GM21528 (cell line): ENCODE results near the gene UQCR10.

Experiments
- ATAC-seq: cut with Tn5 transposase; IDR thresholded peaks from one replicate; pipeline ENCODE4 v1.9.1; 2021; ENCODE audit warnings: mild to moderate bottlenecking, moderate library complexity; ENCODE audit not compliant: unreplicated experiment, low FRiP score

Gene UQCR10

GRCh38 chr22:29758068-29758622, 9.0 kb upstream of the UQCR10 start:
- ATAC-seq = no peak

- no peak for ATAC-seq
These were observed 8.2 kb upstream of the UQCR10 start for GRCh38 chr22:29758959-29759358.

- no peak for ATAC-seq
These were observed 4.9 kb upstream of the UQCR10 start for GRCh38 chr22:29762263-29762662.

GRCh38 chr22:29765905-29766631, 1.1 kb upstream of the UQCR10 start:
- peak; percentile 24 for ATAC-seq

- ATAC-seq = peak; percentile 84
These were observed 468 bp upstream of the UQCR10 start, which contains the start of gene ZMAT5 for GRCh38 chr22:29766632-29767170. ZMAT5 (minus strand) TSS chr22:29767007; CDS start chr22:29748544, 18,463 bp downstream.

GRCh38 chr22:29768052-29768693, 1.0 kb downstream of the UQCR10 start:
- ATAC-seq = no peak

- ATAC-seq = no peak
These were observed 2.7 kb downstream of the UQCR10 start for GRCh38 chr22:29769723-29770321.

- no peak for ATAC-seq
These were observed 5.0 kb downstream of the UQCR10 start for GRCh38 chr22:29772170-29772641.

GRCh38 chr22:29773233-29773632, 6.1 kb downstream of the UQCR10 start:
- ATAC-seq = no peak

- ATAC-seq = no peak
These were observed 13.1 kb downstream of the UQCR10 start for GRCh38 chr22:29780220-29780619.

GRCh38 chr22:29780748-29781676, 13.8 kb downstream of the UQCR10 start:
- ATAC-seq = no peak

- no peak for ATAC-seq
These were observed 15.1 kb downstream of the UQCR10 start for GRCh38 chr22:29782061-29782845.

- no peak for ATAC-seq
These were observed 17.5 kb downstream of the UQCR10 start for GRCh38 chr22:29784451-29785361.

- ATAC-seq = no peak
These were observed 18.9 kb downstream of the UQCR10 start for GRCh38 chr22:29786031-29786430.

GRCh38 chr22:29787371-29787980, 20.3 kb downstream of the UQCR10 start:
- ATAC-seq = no peak

- no peak for ATAC-seq
These were observed 21.4 kb downstream of the UQCR10 start for GRCh38 chr22:29788339-29789279.

- no peak for ATAC-seq
These were observed 22.9 kb downstream of the UQCR10 start for GRCh38 chr22:29790061-29790460.
